ENCODE results near the gene ZBTB1. TPM values are rescaled to one million over a fixed set of nuclear protein-coding genes. Genes with fewer than 3 reads are reported as not detected.
"Not testable (repeated sequence)": the region's sequence is repeated elsewhere in the genome, so short reads cannot be mapped to it uniquely, and the experiment has no call there.

Gene ZBTB1
- total RNA-seq, 1 donor = 198 TPM

GRCh38 chr14:64558216-64558615 lies 53.6 kb downstream of the ZBTB1 start:
- H3K4me1 ChIP-seq (ENCODE audit: insufficient read depth, low read length); H3K4me3 ChIP-seq (ENCODE audit: low read length); H3K9me3 ChIP-seq (ENCODE audit: low read depth, low read length); H3K27me3 ChIP-seq (ENCODE audit: insufficient read depth, low read length): not testable (repeated sequence)

- no peaks in the 10 kb centered on the region for H3K4me1 ChIP-seq (ENCODE audit: insufficient read depth, low read length)
- H3K4me3 ChIP-seq (ENCODE audit: low read length) = no peak overlapping the region
- H3K27me3 ChIP-seq (ENCODE audit: insufficient read depth, low read length) = no peaks in the 10 kb centered on the region
- no peaks in the 10 kb centered on the region for H3K9me3 ChIP-seq (ENCODE audit: low read depth, low read length)
Observed at GRCh38 chr14:64561631-64562030, 57.1 kb downstream of the ZBTB1 start.

- Histone ChIP-seq H3K4me3 (ENCODE audit: low read length) (no peak overlapping the region), H3K27me3 (ENCODE audit: insufficient read depth, low read length) (no peaks in the 10 kb centered on the region), H3K9me3 (ENCODE audit: low read depth, low read length) (no peaks in the 10 kb centered on the region), H3K4me1 (ENCODE audit: insufficient read depth, low read length) (no peaks in the 10 kb centered on the region)
Observed at GRCh38 chr14:64562436-64562835, 57.9 kb downstream of the ZBTB1 start.

- H3K9me3 ChIP-seq (ENCODE audit: low read depth, low read length) = no peaks in the 10 kb centered on the region
- no peak overlapping the region for H3K4me3 ChIP-seq (ENCODE audit: low read length)
- H3K4me1 ChIP-seq (ENCODE audit: insufficient read depth, low read length) = no peaks in the 10 kb centered on the region
- no peaks in the 10 kb centered on the region for H3K27me3 ChIP-seq (ENCODE audit: insufficient read depth, low read length)
Observed at GRCh38 chr14:64563696-64564095, 59.1 kb downstream of the ZBTB1 start.

- H3K4me3 ChIP-seq (ENCODE audit: low read length) = no peak overlapping the region
- H3K9me3 ChIP-seq (ENCODE audit: low read depth, low read length) = no peaks in the 10 kb centered on the region
- H3K27me3 ChIP-seq (ENCODE audit: insufficient read depth, low read length) = no peaks in the 10 kb centered on the region
- no peaks in the 10 kb centered on the region for H3K4me1 ChIP-seq (ENCODE audit: insufficient read depth, low read length)
Observed at GRCh38 chr14:64566651-64567122, 62.1 kb downstream of the ZBTB1 start.

GRCh38 chr14:64569138-64569631 lies 64.6 kb downstream of the ZBTB1 start:
- Histone ChIP-seq H3K4me3 (ENCODE audit: low read length) (no peak overlapping the region), H3K9me3 (ENCODE audit: low read depth, low read length) (no peaks in the 10 kb centered on the region), H3K27me3 (ENCODE audit: insufficient read depth, low read length) (no peaks in the 10 kb centered on the region), H3K4me1 (ENCODE audit: insufficient read depth, low read length) (no peaks in the 10 kb centered on the region)

- H3K9me3 ChIP-seq (ENCODE audit: low read depth, low read length); H3K4me1 ChIP-seq (ENCODE audit: insufficient read depth, low read length); H3K27me3 ChIP-seq (ENCODE audit: insufficient read depth, low read length); H3K4me3 ChIP-seq (ENCODE audit: low read length): not testable (repeated sequence)
Observed at GRCh38 chr14:64569646-64570045, 65.1 kb downstream of the ZBTB1 start.

- Histone ChIP-seq H3K27me3 (ENCODE audit: insufficient read depth, low read length) (no peaks in the 10 kb centered on the region), H3K4me3 (ENCODE audit: low read length) (no peak overlapping the region), H3K9me3 (ENCODE audit: low read depth, low read length) (no peaks in the 10 kb centered on the region), H3K4me1 (ENCODE audit: insufficient read depth, low read length) (no peaks in the 10 kb centered on the region)
Observed at GRCh38 chr14:64572386-64573104, 68.0 kb downstream of the ZBTB1 start.

GRCh38 chr14:64573109-64573508 lies 68.5 kb downstream of the ZBTB1 start:
- Histone ChIP-seq H3K9me3 (ENCODE audit: low read depth, low read length) (no peaks in the 10 kb centered on the region), H3K4me3 (ENCODE audit: low read length) (no peak overlapping the region), H3K4me1 (ENCODE audit: insufficient read depth, low read length) (no peaks in the 10 kb centered on the region), H3K27me3 (ENCODE audit: insufficient read depth, low read length) (no peaks in the 10 kb centered on the region)

Other genes starting within 250 kb of the ZBTB1 start
- gene ESR2, start 210.4 kb upstream of the ZBTB1 start, total RNA-seq = 1.3 TPM
- gene MTHFD1, start 116.4 kb upstream of the ZBTB1 start, total RNA-seq = 9.0 TPM
- gene AKAP5, start 39.3 kb upstream of the ZBTB1 start, total RNA-seq = 2.3 TPM
- 30.3 TPM for gene ZBTB25, start 932 bp upstream of the ZBTB1 start, total RNA-seq
- 2.7 TPM for gene HSPA2, start 36.0 kb downstream of the ZBTB1 start, total RNA-seq
- 0.73 TPM for gene PPP1R36, start 45.2 kb downstream of the ZBTB1 start, total RNA-seq
- gene PLEKHG3, start 199.7 kb downstream of the ZBTB1 start, total RNA-seq = 6.7 TPM

Data from mononuclear cell (primary cell).